ENCODE data around the gene CDH18.

CDH18 gene

DNA sequence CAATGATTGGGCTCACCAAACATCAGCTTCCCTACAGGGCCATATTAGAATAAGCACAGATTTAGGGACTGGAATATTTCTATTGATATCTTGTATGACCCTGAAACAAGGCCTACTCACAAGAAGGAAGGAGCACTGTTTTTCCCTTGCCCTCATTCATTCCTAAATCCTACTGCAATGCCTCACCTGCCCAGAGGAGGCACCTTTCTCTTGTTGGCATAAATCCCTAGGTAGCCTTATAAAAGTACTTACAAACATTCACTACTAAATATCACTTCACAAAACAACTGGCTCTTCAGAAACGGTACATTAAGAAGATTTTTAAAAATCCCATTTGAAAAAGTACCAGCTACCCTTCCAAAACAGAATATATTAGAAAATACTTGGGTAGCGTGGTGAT, 449.4 kb downstream of the CDH18 start:
- H3K4me2 ChIP-seq, result no peak overlapping the region
- no peaks in the 10 kb centered on the region for H3K79me2 ChIP-seq (ENCODE audit: insufficient read depth, low read depth)
- H3K27me3 ChIP-seq (ENCODE audit: insufficient read depth, low read depth), result no peaks in the 10 kb centered on the region
- no peak overlapping the region for H2AFZ ChIP-seq (ENCODE audit: low read depth)
- H3K36me3 ChIP-seq (ENCODE audit: insufficient read depth), result no peaks in the 10 kb centered on the region
- TF ChIP-seq, protein P1, sequence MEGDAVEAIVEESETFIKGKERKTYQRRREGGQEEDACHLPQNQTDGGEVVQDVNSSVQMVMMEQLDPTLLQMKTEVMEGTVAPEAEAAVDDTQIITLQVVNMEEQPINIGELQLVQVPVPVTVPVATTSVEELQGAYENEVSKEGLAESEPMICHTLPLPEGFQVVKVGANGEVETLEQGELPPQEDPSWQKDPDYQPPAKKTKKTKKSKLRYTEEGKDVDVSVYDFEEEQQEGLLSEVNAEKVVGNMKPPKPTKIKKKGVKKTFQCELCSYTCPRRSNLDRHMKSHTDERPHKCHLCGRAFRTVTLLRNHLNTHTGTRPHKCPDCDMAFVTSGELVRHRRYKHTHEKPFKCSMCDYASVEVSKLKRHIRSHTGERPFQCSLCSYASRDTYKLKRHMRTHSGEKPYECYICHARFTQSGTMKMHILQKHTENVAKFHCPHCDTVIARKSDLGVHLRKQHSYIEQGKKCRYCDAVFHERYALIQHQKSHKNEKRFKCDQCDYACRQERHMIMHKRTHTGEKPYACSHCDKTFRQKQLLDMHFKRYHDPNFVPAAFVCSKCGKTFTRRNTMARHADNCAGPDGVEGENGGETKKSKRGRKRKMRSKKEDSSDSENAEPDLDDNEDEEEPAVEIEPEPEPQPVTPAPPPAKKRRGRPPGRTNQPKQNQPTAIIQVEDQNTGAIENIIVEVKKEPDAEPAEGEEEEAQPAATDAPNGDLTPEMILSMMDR (conservative IDR thresholded peaks at IDR 0.05; ENCODE audit: low read depth, low read length), result no peak
- H3K9ac ChIP-seq, result no peak overlapping the region
- no peak overlapping the region for H3K4me3 ChIP-seq (IDR thresholded peaks at IDR 0.05; ENCODE audit: insufficient read depth, low read depth, low read length)
- no peaks in the 10 kb centered on the region for H3K4me1 ChIP-seq (ENCODE audit: low read depth, poor library complexity, severe bottlenecking)
- H4K20me1 ChIP-seq (ENCODE audit: insufficient read depth), result no peaks in the 10 kb centered on the region
- no peak overlapping the region for H3K27ac ChIP-seq

DNA sequence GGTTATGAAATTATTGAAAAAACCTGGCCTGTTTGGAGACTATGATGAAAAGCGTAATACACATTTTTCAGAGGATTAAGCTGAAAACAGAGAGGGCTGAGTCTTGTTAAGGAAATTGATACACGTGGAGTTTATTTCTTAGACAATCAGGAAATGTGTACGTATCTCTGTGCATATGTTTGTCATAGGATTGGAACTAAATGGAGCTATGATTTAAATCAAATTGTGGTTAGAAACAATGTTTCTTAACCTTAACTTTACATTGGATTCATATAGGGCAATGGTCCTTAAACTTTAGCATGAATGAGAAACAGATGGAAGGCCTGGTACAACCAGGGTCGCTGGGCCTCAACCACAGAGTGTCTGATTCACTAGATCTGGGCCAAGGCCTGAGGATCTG, 451.6 kb downstream of the CDH18 start:
- no peak overlapping the region for H3K4me3 ChIP-seq (IDR thresholded peaks at IDR 0.05; ENCODE audit: insufficient read depth, low read depth, low read length)
- H3K79me2 ChIP-seq (ENCODE audit: insufficient read depth, low read depth), result no peaks in the 10 kb centered on the region
- no peaks in the 10 kb centered on the region for H4K20me1 ChIP-seq (ENCODE audit: insufficient read depth)
- no peak overlapping the region for H3K4me2 ChIP-seq
- no peaks in the 10 kb centered on the region for H3K36me3 ChIP-seq (ENCODE audit: insufficient read depth)
- H3K9ac ChIP-seq, result no peak overlapping the region
- no peaks in the 10 kb centered on the region for H3K27me3 ChIP-seq (ENCODE audit: insufficient read depth, low read depth)
- no peaks in the 10 kb centered on the region for H3K4me1 ChIP-seq (ENCODE audit: low read depth, poor library complexity, severe bottlenecking)
- no peak overlapping the region for H2AFZ ChIP-seq (ENCODE audit: low read depth)
- no peak overlapping the region for H3K27ac ChIP-seq
- TF ChIP-seq, protein P1 (conservative IDR thresholded peaks at IDR 0.05; ENCODE audit: low read depth, low read length), result no peak

DNA sequence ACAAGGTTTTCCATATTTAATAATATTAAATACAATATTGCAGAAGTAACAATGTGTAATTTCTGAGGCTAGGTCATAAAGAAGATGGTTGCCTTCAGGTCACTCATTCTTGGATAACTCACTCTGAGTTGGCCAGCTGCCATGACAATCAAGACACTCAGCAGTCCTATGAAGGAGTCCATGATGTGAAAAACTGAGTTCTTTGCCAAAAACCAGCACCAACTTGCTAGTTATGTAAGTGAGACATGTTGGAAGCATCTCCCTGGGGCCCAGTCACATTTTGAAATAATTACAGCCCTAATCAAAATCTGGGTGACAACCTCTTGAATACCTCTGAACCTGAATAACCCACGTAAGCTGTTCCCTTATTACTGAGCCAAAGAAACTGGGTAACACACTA, 453.2 kb downstream of the CDH18 start:
- Histone ChIP-seq H3K9ac (no peak overlapping the region), H3K27ac (no peak overlapping the region), H3K27me3 (ENCODE audit: insufficient read depth, low read depth) (no peaks in the 10 kb centered on the region), H2AFZ (ENCODE audit: low read depth) (no peak overlapping the region), H3K4me3 (IDR thresholded peaks at IDR 0.05; ENCODE audit: insufficient read depth, low read depth, low read length) (no peak overlapping the region), H3K36me3 (ENCODE audit: insufficient read depth) (no peaks in the 10 kb centered on the region), H3K4me2 (no peak overlapping the region), H4K20me1 (ENCODE audit: insufficient read depth) (no peaks in the 10 kb centered on the region), H3K4me1 (ENCODE audit: low read depth, poor library complexity, severe bottlenecking) (no peaks in the 10 kb centered on the region), H3K79me2 (ENCODE audit: insufficient read depth, low read depth) (no peaks in the 10 kb centered on the region)
- TF ChIP-seq, protein P1 (conservative IDR thresholded peaks at IDR 0.05; ENCODE audit: low read depth, low read length), result no peak

DNA sequence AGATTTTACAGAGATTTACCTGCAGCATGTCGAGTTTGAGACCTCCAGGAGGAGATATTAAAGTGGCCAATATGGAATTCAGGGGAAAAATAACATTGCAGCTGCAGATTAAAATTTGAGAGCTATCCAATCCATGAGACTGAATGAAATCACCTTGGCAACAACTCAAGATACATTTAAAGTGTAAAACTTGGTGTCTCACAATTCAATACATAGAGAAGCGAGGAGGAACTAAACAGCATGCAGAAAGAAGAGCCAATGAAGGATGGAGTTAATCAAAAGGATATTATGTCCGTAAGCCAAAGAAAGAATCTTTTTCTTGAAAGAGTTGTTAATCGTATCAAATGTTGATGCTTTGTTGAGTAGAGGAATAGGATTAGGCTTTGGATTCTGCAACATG, 455.1 kb downstream of the CDH18 start:
- TF ChIP-seq, protein P1 (conservative IDR thresholded peaks at IDR 0.05; ENCODE audit: low read depth, low read length), result no peak
- Histone ChIP-seq H3K4me1 (ENCODE audit: low read depth, poor library complexity, severe bottlenecking) (no peaks in the 10 kb centered on the region), H3K27me3 (ENCODE audit: insufficient read depth, low read depth) (no peaks in the 10 kb centered on the region), H3K4me3 (IDR thresholded peaks at IDR 0.05; ENCODE audit: insufficient read depth, low read depth, low read length) (no peak overlapping the region), H4K20me1 (ENCODE audit: insufficient read depth) (no peaks in the 10 kb centered on the region), H3K36me3 (ENCODE audit: insufficient read depth) (no peaks in the 10 kb centered on the region), H3K79me2 (ENCODE audit: insufficient read depth, low read depth) (no peaks in the 10 kb centered on the region), H3K4me2 (no peak overlapping the region), H2AFZ (ENCODE audit: low read depth) (no peak overlapping the region), H3K27ac (no peak overlapping the region), H3K9ac (no peak overlapping the region)
